Peyer's patch (tissue), 4 donors: ENCODE data around the gene PTGER2. TPM values are rescaled to one million over a fixed set of nuclear protein-coding genes. Genes with fewer than 3 reads are reported as not detected.

Source experiments
- DNase-seq, 3 donors: peaks; one replicate each; pipeline ENCODE4 v3.0.0-alpha.2; 2017 to 2019
- H3K27ac ChIP-seq, 4 donors: fragments of 200-600 bp; sonication (generic); one replicate each; pipeline ENCODE4 v1.5.1; 2016 to 2019
- H3K27me3 ChIP-seq, 2 donors: fragments of 200-600 bp; sonication (generic); one replicate each; pipeline ENCODE4 v1.5.1; 2019
- H3K36me3 ChIP-seq, 3 donors: fragments of 200-600 bp; sonication (generic); one replicate each; pipeline ENCODE4 v1.5.1; 2016 to 2019
- H3K4me1 ChIP-seq, 4 donors: fragments of 200-600 bp; sonication (generic); one replicate each; pipeline ENCODE4 v1.5.1; 2016 to 2019
- H3K4me3 ChIP-seq, 4 donors: fragments of 200-600 bp; sonication (generic); 1 replicate in 3 of 4; 2 replicates in 1 of 4; pipeline ENCODE4 v1.5.1; 2016 to 2019; ENCODE audit warnings: mild to moderate bottlenecking in 1 of 4
- H3K9me3 ChIP-seq, 4 donors: fragments of 200-600 bp; sonication (generic); one replicate each; pipeline ENCODE4 v1.5.1; 2016 to 2019; ENCODE audit warnings: mild to moderate bottlenecking in 1 of 4
- CTCF ChIP-seq, 6 experiments: fragments of 450-650 bp in 4 of 6; fragments of 200-600 bp in 2 of 6; sonication (generic) in 1 of 6; IDR thresholded peaks; one replicate each; pipeline ENCODE4 v1.5.1; 2017 to 2019; ENCODE audit warnings: antibody characterized with exemption in 6 of 6, mild to moderate bottlenecking in 3 of 6, moderate library complexity in 1 of 6
- POLR2A ChIP-seq, 2 donors: fragments of 450-650 bp; IDR thresholded peaks; one replicate each; pipeline ENCODE4 v1.5.1; 2017; ENCODE audit warnings: antibody characterized with exemption in 2 of 2, mild to moderate bottlenecking in 2 of 2, moderate library complexity in 2 of 2
- total RNA-seq, 4 donors: library from RNA; depleted of rRNA; stranded (reverse); fragments of >200 nt; gene quantifications; one replicate each; pipeline ENCODE4 v1.1.0, GENCODE V29; 2016

Gene PTGER2
- total RNA-seq, 4 donors from 2014 or later = 2.7 to 6.4 (median 4.9) TPM

DNA sequence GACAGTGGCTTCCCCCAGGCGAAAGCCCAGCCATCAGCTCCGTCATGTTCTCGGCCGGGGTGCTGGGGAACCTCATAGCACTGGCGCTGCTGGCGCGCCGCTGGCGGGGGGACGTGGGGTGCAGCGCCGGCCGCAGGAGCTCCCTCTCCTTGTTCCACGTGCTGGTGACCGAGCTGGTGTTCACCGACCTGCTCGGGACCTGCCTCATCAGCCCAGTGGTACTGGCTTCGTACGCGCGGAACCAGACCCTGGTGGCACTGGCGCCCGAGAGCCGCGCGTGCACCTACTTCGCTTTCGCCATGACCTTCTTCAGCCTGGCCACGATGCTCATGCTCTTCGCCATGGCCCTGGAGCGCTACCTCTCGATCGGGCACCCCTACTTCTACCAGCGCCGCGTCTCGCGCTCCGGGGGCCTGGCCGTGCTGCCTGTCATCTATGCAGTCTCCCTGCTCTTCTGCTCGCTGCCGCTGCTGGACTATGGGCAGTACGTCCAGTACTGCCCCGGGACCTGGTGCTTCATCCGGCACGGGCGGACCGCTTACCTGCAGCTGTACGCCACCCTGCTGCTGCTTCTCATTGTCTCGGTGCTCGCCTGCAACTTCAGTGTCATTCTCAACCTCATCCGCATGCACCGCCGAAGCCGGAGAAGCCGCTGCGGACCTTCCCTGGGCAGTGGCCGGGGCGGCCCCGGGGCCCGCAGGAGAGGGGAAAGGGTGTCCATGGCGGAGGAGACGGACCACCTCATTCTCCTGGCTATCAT is 663 bp downstream of the PTGER2 start:
- Histone ChIP-seq H3K4me1 (peaks cover 0 to 9% (median 4%) of the 10 kb centered on the region in 4 donors), H3K4me3 (peak overlapping the region; percentile 49 to 64 (median 58)), H3K27ac (peak overlapping the region; percentile 67 to 89 (median 82)), H3K9me3 (no peaks in the 10 kb centered on the region), H3K27me3 (no peaks in the 10 kb centered on the region), H3K36me3 (no peaks in the 10 kb centered on the region)
- TF ChIP-seq CTCF (IDR thresholded peaks at IDR 0.05) (no peak), POLR2A (IDR thresholded peaks at IDR 0.05) (no peak)
- DNase-seq = peak in 2 of 3 donors; percentile 55 to 63

DNA sequence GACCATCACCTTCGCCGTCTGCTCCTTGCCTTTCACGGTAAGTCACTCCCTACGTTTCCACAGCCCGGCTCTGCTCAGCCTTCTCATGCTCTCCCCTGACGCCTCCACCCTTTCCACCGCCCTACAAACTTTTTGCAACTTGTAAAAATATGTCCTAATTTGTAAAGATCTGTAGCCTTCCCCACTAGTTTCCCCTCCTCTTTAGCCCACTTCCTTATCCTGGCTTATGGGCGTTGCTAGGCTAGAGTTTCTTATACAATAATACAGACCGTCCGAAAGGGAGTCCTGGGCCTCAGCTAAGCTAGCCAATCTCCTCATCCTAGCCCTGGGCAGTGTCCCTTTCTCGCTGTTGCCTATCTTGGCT is 1.2 kb downstream of the PTGER2 start:
- Histone ChIP-seq H3K4me3 (peak overlapping the region; percentile 49 to 64 (median 58)), H3K4me1 (peaks cover 0 to 9% (median 4%) of the 10 kb centered on the region in 4 donors), H3K27me3 (no peaks in the 10 kb centered on the region), H3K9me3 (no peaks in the 10 kb centered on the region), H3K36me3 (no peaks in the 10 kb centered on the region), H3K27ac (peak overlapping the region; percentile 67 to 89 (median 82))
- DNase-seq = peak in 1 of 3 donors; percentile 58
- TF ChIP-seq POLR2A (IDR thresholded peaks at IDR 0.05) (peak; percentile 16 to 33), CTCF (IDR thresholded peaks at IDR 0.05) (no peak)

GRCh38 chr14:52318062-52318461 is 4.0 kb downstream of the PTGER2 start:
- Histone ChIP-seq H3K4me3 (peak overlapping the region in 2 of 4 donors; percentile 62 to 64), H3K36me3 (no peaks in the 10 kb centered on the region), H3K27me3 (no peaks in the 10 kb centered on the region), H3K27ac (peak overlapping the region in 3 of 4 donors; percentile 25 to 89 (median 89)), H3K9me3 (peaks cover 0 to 9% (median 0%) of the 10 kb centered on the region in 4 donors), H3K4me1 (peaks cover 0 to 9% (median 4%) of the 10 kb centered on the region in 4 donors)
- DNase-seq = no peak
- no peak for TF ChIP-seq POLR2A (IDR thresholded peaks at IDR 0.05)
- TF ChIP-seq CTCF (IDR thresholded peaks at IDR 0.05) = no peak

DNA sequence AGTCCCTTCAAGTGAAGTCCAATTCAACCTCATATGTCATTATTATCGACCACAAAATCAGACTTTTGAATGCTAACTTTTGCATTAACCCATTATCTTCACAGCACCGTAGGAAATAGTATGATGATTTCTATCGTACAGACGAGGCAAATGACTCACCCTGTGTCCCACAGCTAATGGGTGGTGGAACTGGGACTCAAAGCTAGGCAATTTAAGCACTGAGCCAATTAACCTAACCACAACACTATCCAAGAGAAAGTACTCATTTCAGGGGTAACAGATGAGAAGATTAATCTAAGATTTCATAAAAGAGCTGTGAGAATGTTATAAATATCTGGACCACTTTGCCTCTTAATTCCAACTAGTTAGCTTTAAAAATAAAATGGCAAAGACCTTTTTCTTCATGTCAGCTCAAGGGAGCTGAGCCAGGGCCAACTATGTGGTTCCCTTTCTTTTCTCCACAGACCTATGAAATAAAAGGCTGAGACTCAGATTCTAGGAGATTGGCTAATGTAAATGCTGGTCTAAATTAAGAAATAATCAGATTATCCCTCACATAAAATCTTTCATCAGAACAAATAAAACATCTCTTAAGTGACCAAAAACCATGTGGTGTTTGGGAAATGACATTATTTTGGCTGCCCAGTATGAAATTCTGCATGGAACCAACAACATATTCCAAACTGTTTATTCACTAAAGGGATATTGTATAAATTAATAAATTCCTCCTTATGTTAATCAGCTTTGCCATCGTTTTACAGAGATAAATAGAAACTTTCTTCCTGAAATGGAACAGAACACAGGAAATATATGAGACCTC is 4.9 kb downstream of the PTGER2 start:
- H3K27ac ChIP-seq = peak overlapping the region in 2 of 4 donors; percentile 45 to 59
- TF ChIP-seq POLR2A (IDR thresholded peaks at IDR 0.05) = no peak
- TF ChIP-seq CTCF (IDR thresholded peaks at IDR 0.05) = no peak
- DNase-seq = no peak
- no peaks in the 10 kb centered on the region for H3K27me3 ChIP-seq
- H3K9me3 ChIP-seq = peaks cover 0 to 9% (median 0%) of the 10 kb centered on the region in 4 donors
- peaks cover 0 to 5% (median 2%) of the 10 kb centered on the region in 4 donors for H3K4me1 ChIP-seq
- no peaks in the 10 kb centered on the region for H3K36me3 ChIP-seq
- peak overlapping the region in 2 of 4 donors; percentile 33 to 64 for H3K4me3 ChIP-seq

DNA sequence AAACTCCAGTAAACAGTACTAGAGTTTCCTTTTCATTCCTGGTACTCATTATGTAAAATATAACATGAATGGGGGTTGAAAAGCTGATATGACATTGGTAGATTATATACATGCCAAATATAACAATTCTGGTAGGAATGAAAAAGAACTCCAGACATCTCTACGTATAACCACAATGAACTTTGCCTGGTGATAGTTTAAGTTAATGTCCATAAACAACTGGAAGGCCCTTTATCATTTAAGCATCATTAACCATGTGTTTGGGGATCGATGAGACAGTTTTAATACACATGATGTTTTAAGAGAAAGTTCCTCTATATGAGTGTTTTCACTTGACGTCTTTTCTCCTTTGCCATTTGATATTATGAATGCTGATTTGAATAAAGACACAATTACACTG is 5.8 kb downstream of the PTGER2 start:
- Histone ChIP-seq H3K36me3 (no peaks in the 10 kb centered on the region), H3K27me3 (no peaks in the 10 kb centered on the region), H3K9me3 (peaks cover 0 to 9% (median 0%) of the 10 kb centered on the region in 4 donors), H3K27ac (peak overlapping the region in 1 of 4 donors; percentile 45), H3K4me1 (no peaks in the 10 kb centered on the region), H3K4me3 (peak overlapping the region in 1 of 4 donors; percentile 1)
- DNase-seq = no peak
- TF ChIP-seq POLR2A (IDR thresholded peaks at IDR 0.05) (no peak), CTCF (IDR thresholded peaks at IDR 0.05) (no peak)
